K562 (cell line): ENCODE results near the gene DDC. TPM values are rescaled to one million over a fixed set of nuclear protein-coding genes. Genes with fewer than 3 reads are reported as not detected.

Experiments
- ARID2 ChIP-seq: fragments of 450-650 bp; IDR thresholded peaks from 2 replicates; pipeline ENCODE4 v1.6.1; 2017; ENCODE audit warnings: antibody characterized with exemption, mild to moderate bottlenecking
- ATF7 ChIP-seq: fragments of 450-650 bp; IDR thresholded peaks from 2 replicates; pipeline ENCODE4 v1.7.1; 2014; ENCODE audit warnings: mild to moderate bottlenecking, moderate library complexity
- CREM ChIP-seq: IDR thresholded peaks from 2 replicates; pipeline ENCODE4 v1.6.1; 2014; ENCODE audit warnings: antibody characterized with exemption, low read depth
- CXXC5 ChIP-seq: fragments of 250-450 bp; sonication (Bioruptor Pico); IDR thresholded peaks from 2 replicates; pipeline ENCODE4 v1.8.0; 2022; ENCODE audit warnings: inconsistent platforms, mild to moderate bottlenecking, moderate library complexity
- DPF2 ChIP-seq: fragments of 450-650 bp; IDR thresholded peaks from 2 replicates; pipeline ENCODE4 v1.6.1; 2016
- ILK ChIP-seq: fragments of 450-650 bp; IDR thresholded peaks from 2 replicates; pipeline ENCODE4 v1.6.1; 2016; ENCODE audit warnings: missing genetic modification characterization, low read depth, mild to moderate bottlenecking, missing compliant biosample characterization, moderate library complexity, borderline replicate concordance
- KDM2B ChIP-seq: fragments of 250-450 bp; sonication (Bioruptor Pico); IDR thresholded peaks from 2 replicates; pipeline ENCODE4 v1.8.0; 2021; ENCODE audit warnings: mild to moderate bottlenecking, moderate library complexity
- MGA ChIP-seq: fragments of 450-650 bp; IDR thresholded peaks from 2 replicates; pipeline ENCODE4 v1.6.1; 2016; ENCODE audit warnings: mild to moderate bottlenecking, moderate library complexity
- NONO ChIP-seq, 2 experiments: fragments of 200-400 bp in 1 of 2; fragments of 450-650 bp in 1 of 2; formaldehyde crosslinking in 1 of 2; IDR thresholded peaks; 2 replicates each; pipeline ENCODE4 v1.6.1; 2017; ENCODE audit warnings: low read depth in 2 of 2, mild to moderate bottlenecking in 2 of 2, moderate library complexity in 2 of 2, low read length in 1 of 2
- PYGO2 ChIP-seq: fragments of 450-650 bp; IDR thresholded peaks from 2 replicates; pipeline ENCODE4 v1.6.1; 2016; ENCODE audit warnings: mild to moderate bottlenecking, missing genetic modification characterization, moderate library complexity, missing compliant biosample characterization
- ZNF431 ChIP-seq: sonication (generic); formaldehyde crosslinking; IDR thresholded peaks from 2 replicates; pipeline ENCODE4 v1.8.0; 2022; ENCODE audit warnings: mild to moderate bottlenecking, missing genetic modification reagents
- polyA plus RNA-seq, 8 experiments: library from polyadenylated mRNA; depleted of rRNA in 4 of 8; stranded (reverse) in 5 of 8; unstranded in 3 of 8; fragments of >200 nt; fragmentation: Nextera tagmentation in 2 of 8; fragmentation: Illumina TruSeq in 1 of 8; extraction: Ambion mirVana in 2 of 8; extraction: Trizol in 1 of 8; gene quantifications; 2 replicates each; pipeline versions ENCODE4 v1.2.1 to v1.2.3, GENCODE V29; 2011 to 2014; ENCODE audit warnings: inconsistent platforms in 1 of 8, missing spikeins in 1 of 8
- total RNA-seq, 7 experiments: library from RNA; depleted of rRNA in 6 of 7; stranded (reverse); fragments of >200 nt in 6 of 7; fragmentation: Illumina TruSeq in 2 of 7; extraction: Trizol in 2 of 7; gene quantifications; 2 replicates each; pipeline versions ENCODE4 v1.2.1 to v1.2.3, GENCODE V29; 2011 to 2021; ENCODE audit warnings: low replicate concordance in 1 of 7
- TF ChIP-seq, protein P1 (sequence below): fragments of 250-450 bp; sonication (Bioruptor Pico); IDR thresholded peaks from 2 replicates; pipeline ENCODE4 v1.4.0; 2020
- TF ChIP-seq, protein P2 (sequence below), 3 experiments: IDR thresholded peaks in 2 of 3; conservative IDR thresholded peaks in 1 of 3; 2 replicates each; pipeline ENCODE4 v1.5.1; 2011 to 2012; ENCODE audit warnings: low read length in 3 of 3, mild to moderate bottlenecking in 3 of 3, control low read depth in 2 of 3, improper control_type of control experiment in 1 of 3, inconsistent platforms in 1 of 3, low read depth in 1 of 3, mixed read lengths in 1 of 3, moderate library complexity in 1 of 3; ENCODE audit not compliant: insufficient read depth in 2 of 3

Gene DDC
- total and polyA plus RNA-seq, 9 of the 15 experiments (the other 6 are each of a cell fraction or from before 2014, with no cell fraction given) = not detected

DNA sequence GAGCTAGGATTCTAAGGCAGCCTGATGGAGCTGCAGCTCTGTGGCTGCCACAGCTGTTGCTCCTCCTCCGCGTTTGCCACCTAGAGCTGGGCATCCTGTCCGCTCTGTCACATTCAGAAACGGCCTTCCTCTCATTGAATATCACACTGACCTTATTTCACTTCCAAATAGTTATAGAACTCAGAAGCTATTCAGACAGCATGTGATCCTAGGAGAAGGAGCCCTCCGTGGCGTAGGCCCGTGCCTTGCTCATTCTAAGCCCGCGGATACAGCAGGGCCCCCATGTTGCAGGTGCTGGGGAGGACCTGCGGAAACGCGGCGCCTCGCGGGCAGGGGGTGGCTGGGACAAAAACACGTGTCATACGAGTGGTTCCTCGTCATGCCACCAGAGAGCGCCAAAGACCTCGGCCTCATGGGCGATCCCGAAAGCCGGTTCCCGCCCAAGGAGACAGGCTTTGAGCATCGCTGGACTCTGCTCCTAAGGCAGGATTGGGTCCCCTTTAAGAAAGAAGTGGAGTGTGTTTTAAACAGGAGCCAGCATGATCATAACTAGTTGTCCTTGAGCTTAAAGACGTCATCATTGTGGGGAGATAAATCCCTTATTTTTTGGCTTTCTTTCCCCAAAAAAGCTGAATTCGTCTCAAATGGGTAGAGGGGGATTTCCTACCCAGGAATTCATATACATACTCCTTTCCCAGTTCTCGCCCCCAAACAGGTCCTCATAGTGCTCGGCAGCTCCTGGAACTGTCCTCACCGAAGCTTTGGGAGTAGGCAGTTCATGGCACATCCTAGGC, 97.2 kb downstream of the DDC start (continued):
- TF ChIP-seq CREM (peak; percentile 88), ATF7 (peak; percentile 42; the same call in 1 of the 2 replicates), ILK (tag) (no peak), MGA (peak; percentile 92), NONO (IDR thresholded peaks at IDR 0.05; ENCODE audit: low read depth in 2 of 2, low read length in 1 of 2) (0 out of 4 replicates have a peak, but pooled peaks of 1 of the 2 experiments have one; percentile 38), DPF2 (0 out of 2 replicates have a peak, but pooled peaks have one; percentile 15), KDM2B (CRISPR knock-in tag) (no peak), CXXC5 (peak; percentile 39; the same call in 1 of the 2 replicates), PYGO2 (tag) (no peak), ARID2 (peak; percentile 87), ZNF431 (CRISPR knock-in tag) (0 out of 2 replicates have a peak, but pooled peaks have one; percentile 53)
- TF ChIP-seq, protein P1, sequence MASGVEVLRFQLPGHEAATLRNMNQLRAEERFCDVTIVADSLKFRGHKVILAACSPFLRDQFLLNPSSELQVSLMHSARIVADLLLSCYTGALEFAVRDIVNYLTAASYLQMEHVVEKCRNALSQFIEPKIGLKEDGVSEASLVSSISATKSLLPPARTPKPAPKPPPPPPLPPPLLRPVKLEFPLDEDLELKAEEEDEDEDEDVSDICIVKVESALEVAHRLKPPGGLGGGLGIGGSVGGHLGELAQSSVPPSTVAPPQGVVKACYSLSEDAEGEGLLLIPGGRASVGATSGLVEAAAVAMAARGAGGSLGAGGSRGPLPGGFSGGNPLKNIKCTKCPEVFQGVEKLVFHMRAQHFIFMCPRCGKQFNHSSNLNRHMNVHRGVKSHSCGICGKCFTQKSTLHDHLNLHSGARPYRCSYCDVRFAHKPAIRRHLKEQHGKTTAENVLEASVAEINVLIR (CRISPR knock-in tag) = no peak
- TF ChIP-seq, protein P2, sequence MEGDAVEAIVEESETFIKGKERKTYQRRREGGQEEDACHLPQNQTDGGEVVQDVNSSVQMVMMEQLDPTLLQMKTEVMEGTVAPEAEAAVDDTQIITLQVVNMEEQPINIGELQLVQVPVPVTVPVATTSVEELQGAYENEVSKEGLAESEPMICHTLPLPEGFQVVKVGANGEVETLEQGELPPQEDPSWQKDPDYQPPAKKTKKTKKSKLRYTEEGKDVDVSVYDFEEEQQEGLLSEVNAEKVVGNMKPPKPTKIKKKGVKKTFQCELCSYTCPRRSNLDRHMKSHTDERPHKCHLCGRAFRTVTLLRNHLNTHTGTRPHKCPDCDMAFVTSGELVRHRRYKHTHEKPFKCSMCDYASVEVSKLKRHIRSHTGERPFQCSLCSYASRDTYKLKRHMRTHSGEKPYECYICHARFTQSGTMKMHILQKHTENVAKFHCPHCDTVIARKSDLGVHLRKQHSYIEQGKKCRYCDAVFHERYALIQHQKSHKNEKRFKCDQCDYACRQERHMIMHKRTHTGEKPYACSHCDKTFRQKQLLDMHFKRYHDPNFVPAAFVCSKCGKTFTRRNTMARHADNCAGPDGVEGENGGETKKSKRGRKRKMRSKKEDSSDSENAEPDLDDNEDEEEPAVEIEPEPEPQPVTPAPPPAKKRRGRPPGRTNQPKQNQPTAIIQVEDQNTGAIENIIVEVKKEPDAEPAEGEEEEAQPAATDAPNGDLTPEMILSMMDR (IDR thresholded peaks at IDR 0.05 in 2 of 3, conservative IDR thresholded peaks at IDR 0.05 in 1 of 3; ENCODE audit: insufficient read depth in 2 of 3, low read depth in 1 of 3, low read length in 3 of 3) = peak; percentile 87 to 92 (median 90)
